SH-SY5Y (cell line): Measurements from ENCODE around the gene C1QTNF9.

ENCODE experiments used
- GATA2 ChIP-seq: IDR thresholded peaks from 2 replicates; pipeline ENCODE4 v1.6.1; 2011; ENCODE audit warnings: mild to moderate bottlenecking, low read depth, low read length
- GATA3 ChIP-seq: IDR thresholded peaks from 2 replicates; pipeline ENCODE4 v1.6.1; 2011; ENCODE audit warnings: low read depth, mild to moderate bottlenecking, low read length, moderate library complexity

The C1QTNF9 gene

DNA sequence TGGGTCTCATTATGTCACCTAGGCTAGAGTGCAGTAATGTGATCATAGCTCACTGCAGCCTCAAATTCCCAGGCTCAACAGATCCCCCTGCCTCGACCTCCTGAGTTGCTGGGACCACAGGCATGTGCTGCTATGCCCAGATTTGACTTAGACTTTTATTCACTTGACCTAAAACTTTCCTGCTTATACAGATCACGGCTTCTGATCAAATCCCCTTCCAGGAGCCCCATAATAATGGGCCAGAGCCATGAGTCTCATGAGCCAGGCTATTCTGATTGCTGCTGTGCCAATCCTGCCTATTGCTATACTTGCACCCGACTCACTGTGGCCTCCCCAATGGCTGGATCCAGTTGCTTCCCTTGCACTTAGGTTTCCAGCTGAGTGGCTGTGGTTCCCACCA, 42.0 kb downstream of the C1QTNF9 start:
- TF ChIP-seq GATA3 (no peak), GATA2 (no peak)

DNA sequence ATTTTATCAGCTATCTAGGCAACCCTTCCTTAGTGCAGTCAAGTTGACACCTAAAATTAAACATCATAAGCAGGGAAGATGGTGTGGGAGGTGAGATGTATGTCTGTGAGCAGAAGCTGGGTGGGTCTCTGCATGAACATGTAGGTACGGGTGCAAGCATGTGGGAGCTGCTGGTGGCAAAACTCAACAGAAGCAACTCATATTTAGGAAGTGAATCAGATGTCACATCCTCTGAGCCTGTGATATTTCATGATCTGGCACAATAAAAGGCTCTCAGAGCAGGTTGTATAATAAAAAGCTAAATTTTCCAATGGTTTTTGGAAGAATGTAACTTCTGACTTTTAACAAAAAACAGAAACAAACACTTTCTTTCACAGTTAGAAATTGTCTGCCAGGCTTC, 44.4 kb downstream of the C1QTNF9 start:
- TF ChIP-seq GATA3: no peak
- no peak for TF ChIP-seq GATA2

DNA sequence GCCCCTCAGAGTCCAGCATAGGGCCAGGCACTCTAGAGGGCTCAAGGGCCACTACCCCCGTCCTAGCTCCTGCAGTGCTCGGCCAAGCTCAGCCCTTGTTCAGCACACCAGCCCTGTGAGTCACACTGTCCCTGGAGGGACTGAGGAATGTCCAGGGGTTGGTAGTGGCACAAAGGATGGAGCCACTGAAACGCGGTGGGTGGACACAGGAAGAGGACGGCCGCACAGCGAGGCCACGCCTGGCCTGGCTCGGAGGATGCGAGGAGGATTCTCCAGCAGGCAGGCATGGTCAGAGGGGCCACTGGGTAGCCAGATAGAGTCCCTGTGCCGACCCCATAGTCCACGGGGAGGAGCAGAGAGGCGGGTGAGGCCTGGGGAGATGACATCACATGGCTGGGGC, 45.7 kb downstream of the C1QTNF9 start:
- no peak for TF ChIP-seq GATA3
- TF ChIP-seq GATA2: no peak

DNA sequence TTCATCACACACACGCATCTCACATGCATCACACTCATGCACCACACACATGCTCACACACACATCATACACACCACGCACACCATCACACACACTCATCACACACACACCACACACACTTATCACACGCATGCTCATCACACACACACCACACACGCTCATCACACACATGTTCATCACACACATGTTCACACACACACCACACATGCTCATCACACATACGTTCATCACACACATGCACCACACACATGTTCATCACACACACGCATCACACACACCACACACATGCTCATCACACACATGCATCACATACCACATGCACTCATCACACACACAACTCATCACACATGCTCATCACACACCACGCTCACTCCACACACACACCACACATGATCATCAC, 46.9 kb downstream of the C1QTNF9 start:
- TF ChIP-seq GATA2 (no peak), GATA3 (no peak)

DNA sequence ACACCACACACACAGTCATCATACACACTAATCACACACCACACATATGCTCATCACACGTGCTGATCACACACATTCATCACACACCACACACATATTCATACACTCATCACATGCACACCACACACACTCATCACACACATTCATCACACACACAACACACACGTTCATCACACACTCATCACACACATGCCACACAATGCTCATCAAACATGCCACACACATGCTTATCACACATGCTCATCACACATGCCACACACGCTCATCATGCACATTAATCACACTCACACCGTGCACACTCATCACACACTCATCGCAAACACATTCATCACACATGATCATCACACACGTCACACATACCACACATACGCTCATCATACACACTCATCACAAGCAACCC, 47.5 kb downstream of the C1QTNF9 start:
- no peak for TF ChIP-seq GATA2
- TF ChIP-seq GATA3: no peak

DNA sequence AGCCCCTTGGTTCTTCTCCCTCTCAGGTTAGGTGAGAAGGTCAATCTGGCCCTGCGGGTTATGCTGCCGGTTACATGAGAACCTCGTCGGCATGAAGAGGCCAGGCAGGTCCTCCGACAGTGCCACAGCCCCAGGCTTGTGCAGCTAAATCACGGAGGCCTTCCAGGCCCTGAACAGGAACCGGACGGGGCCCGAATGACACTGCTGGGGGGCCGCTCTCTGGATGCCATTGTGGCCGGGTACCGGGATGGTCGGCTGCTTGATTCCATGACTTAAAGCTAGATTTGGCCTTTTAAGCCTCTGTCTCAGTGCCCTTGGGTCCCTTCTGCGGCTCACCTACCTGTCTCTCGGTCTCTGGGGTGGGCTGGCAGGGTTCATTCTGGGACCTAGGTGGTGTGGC, 48.4 kb downstream of the C1QTNF9 start:
- no peak for TF ChIP-seq GATA2
- TF ChIP-seq GATA3: no peak

- TF ChIP-seq GATA2: no peak
- no peak for TF ChIP-seq GATA3
Observed at GRCh38 chr13:24360106-24360505, 50.7 kb downstream of the C1QTNF9 start.

GRCh38 chr13:24361113-24361512, 51.7 kb downstream of the C1QTNF9 start:
- no peak for TF ChIP-seq GATA2
- TF ChIP-seq GATA3: no peak

- TF ChIP-seq GATA3: no peak
Observed at GRCh38 chr13:24361852-24362366, 52.5 kb downstream of the C1QTNF9 start.

- no peak for TF ChIP-seq GATA2
- TF ChIP-seq GATA3: no peak
Observed at GRCh38 chr13:24362435-24362952, 53.1 kb downstream of the C1QTNF9 start.

- TF ChIP-seq GATA3 (no peak), GATA2 (no peak)
Observed at GRCh38 chr13:24365191-24365590, 55.8 kb downstream of the C1QTNF9 start.
